Caco-2 (cell line): ENCODE data around the gene NFATC2. TPM values are rescaled to one million over a fixed set of nuclear protein-coding genes. Genes with fewer than 3 reads are reported as not detected.

Source experiments
- BruUV-seq: library from RNA; stranded (reverse); fragments of 400-500 nt; replicated peaks from 2 replicates; lab custom pipeline; 2021; lab: Mats Ljungman, UMichigan
- CTCF ChIA-PET: fragments of 300-600 bp; sonication (Branson Sonifier 250); formaldehyde crosslinking; loops from one replicate; lab custom pipeline; 2022; ENCODE audit warnings: antibody characterized with exemption; lab: Charles Lee
- POLR2A ChIA-PET: fragments of 300-600 bp; sonication (Branson Sonifier 250); formaldehyde crosslinking; loops from one replicate; lab custom pipeline; 2022; ENCODE audit warnings: antibody characterized with exemption; lab: Charles Lee
- DNase-seq, 2 experiments: peaks; one replicate each; pipeline versions ENCODE4 v3.0.0 to v3.0.0-alpha.2; 2020 to 2022
- H3K27me3 ChIP-seq: replicated peaks from 2 replicates; pipeline ENCODE4 v1.6.0; 2011; ENCODE audit warnings: low read length; ENCODE audit not compliant: control insufficient read depth, insufficient read depth
- H3K36me3 ChIP-seq: 2 replicates; pipeline ENCODE4 v1.5.1; 2011; ENCODE audit warnings: low read length; ENCODE audit not compliant: control insufficient read depth, insufficient read depth
- H3K4me1 ChIP-seq: fragments of 250-450 bp; sonication (Bioruptor Pico); 2 replicates; pipeline ENCODE4 v1.5.1; 2020; ENCODE audit warnings: mild to moderate bottlenecking
- H3K4me3 ChIP-seq: 2 replicates; pipeline ENCODE4 v1.5.1; 2011; ENCODE audit warnings: low read depth, mild to moderate bottlenecking, control low read depth, low read length
- H3K9me3 ChIP-seq: fragments of 250-450 bp; sonication (Bioruptor Pico); 2 replicates; pipeline ENCODE4 v1.5.1; 2020; ENCODE audit warnings: mild to moderate bottlenecking, moderate library complexity
- H3K27ac Mint-ChIP-seq: one replicate; pipeline ENCODE4 v1.8.0; 2022; ENCODE audit warnings: mixed read lengths; ENCODE audit not compliant: unreplicated experiment
- H3K27me3 Mint-ChIP-seq: one replicate; pipeline ENCODE4 v1.8.0; 2022; ENCODE audit warnings: mixed read lengths; ENCODE audit not compliant: insufficient read depth, unreplicated experiment
- H3K36me3 Mint-ChIP-seq: one replicate; pipeline ENCODE4 v1.8.0; 2022; ENCODE audit warnings: mild to moderate bottlenecking, mixed read lengths; ENCODE audit not compliant: insufficient read depth, unreplicated experiment
- H3K4me1 Mint-ChIP-seq: one replicate; pipeline ENCODE4 v1.8.0; 2022; ENCODE audit warnings: low read depth, mixed read lengths; ENCODE audit not compliant: unreplicated experiment
- H3K4me3 Mint-ChIP-seq: one replicate; pipeline ENCODE4 v1.8.0; 2022; ENCODE audit warnings: mild to moderate bottlenecking, moderate library complexity, mixed read lengths; ENCODE audit not compliant: unreplicated experiment
- H3K9me3 Mint-ChIP-seq: one replicate; pipeline ENCODE4 v1.8.0; 2022; ENCODE audit warnings: mixed read lengths; ENCODE audit not compliant: unreplicated experiment
- intact Hi-C: fragments of 100-400 bp; cut with micrococcal nuclease; formaldehyde crosslinking; loops from one replicate; pipeline ENCODE4 v1.10.0; 2022; ENCODE audit not compliant: unreplicated experiment
- total RNA-seq: library from RNA; stranded (reverse); gene quantifications from 2 replicates; pipeline ENCODE4 v1.2.3, GENCODE V29; 2022
- TF ChIP-seq, protein P1 (sequence below), 2 experiments: fragments of 200-600 bp in 1 of 2; IDR thresholded peaks; 1 replicate in 1 of 2; 2 replicates in 1 of 2; pipeline versions ENCODE4 v1.5.1 to v1.8.0; 2011 to 2022; ENCODE audit warnings: antibody characterized with exemption in 1 of 2, control low read depth in 1 of 2, inconsistent platforms in 1 of 2, low read depth in 1 of 2, low read length in 1 of 2, mild to moderate bottlenecking in 1 of 2, moderate library complexity in 1 of 2; ENCODE audit not compliant: insufficient read depth in 1 of 2, severe bottlenecking in 1 of 2, unreplicated experiment in 1 of 2

Gene NFATC2
- total RNA-seq, 1 experiment from 2014 or later = 20.8 TPM

DNA sequence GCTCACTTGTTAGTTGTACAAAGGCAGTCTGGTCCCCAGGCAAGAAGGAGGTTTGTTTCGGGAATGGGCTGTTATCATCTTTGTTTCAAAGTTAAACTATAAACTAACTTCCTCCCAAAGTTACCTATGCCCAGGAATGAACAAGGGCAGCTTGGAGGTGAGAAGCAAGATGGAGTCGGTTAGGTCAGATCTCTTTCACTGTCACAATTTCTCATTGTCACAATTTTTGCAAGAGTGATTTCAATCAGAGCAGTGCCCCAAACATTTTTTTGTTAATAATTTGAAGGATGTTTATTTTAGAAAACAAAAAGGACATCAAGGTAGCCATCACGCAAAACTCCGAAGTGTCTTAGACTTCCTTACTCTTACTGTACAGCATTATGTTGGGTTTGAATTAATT, 170.8 kb downstream of the NFATC2 start:
- Mint-ChIP-seq H3K27me3 (peaks cover 11% of the 10 kb centered on the region), H3K36me3 (no peaks in the 10 kb centered on the region), H3K27ac (no peak overlapping the region), H3K4me1 (peaks cover 12% of the 10 kb centered on the region), H3K9me3 (no peaks in the 10 kb centered on the region), H3K4me3 (no peak overlapping the region)
- Histone ChIP-seq H3K9me3 (no peaks in the 10 kb centered on the region), H3K4me3 (no peak overlapping the region), H3K27me3 (no peaks in the 10 kb centered on the region), H3K36me3 (no peaks in the 10 kb centered on the region), H3K4me1 (peaks cover 14% of the 10 kb centered on the region)
- CTCF ChIA-PET = interaction anchor here (0.6 to 2.8 kb wide), 7 partner anchors 46 to 757 kb away, joined by 3 to 20 read pairs (median 4); no protein-coding TSS in a partner anchor
- DNase-seq = no peak
- POLR2A ChIA-PET = no interaction called here
- intact Hi-C loops = loop anchor here (1.0 to 5.0 kb wide), 8 partner anchors 158 to 712 kb away; partner anchors contain the start of genes NFATC2 and SALL4
- TF ChIP-seq, protein P1, sequence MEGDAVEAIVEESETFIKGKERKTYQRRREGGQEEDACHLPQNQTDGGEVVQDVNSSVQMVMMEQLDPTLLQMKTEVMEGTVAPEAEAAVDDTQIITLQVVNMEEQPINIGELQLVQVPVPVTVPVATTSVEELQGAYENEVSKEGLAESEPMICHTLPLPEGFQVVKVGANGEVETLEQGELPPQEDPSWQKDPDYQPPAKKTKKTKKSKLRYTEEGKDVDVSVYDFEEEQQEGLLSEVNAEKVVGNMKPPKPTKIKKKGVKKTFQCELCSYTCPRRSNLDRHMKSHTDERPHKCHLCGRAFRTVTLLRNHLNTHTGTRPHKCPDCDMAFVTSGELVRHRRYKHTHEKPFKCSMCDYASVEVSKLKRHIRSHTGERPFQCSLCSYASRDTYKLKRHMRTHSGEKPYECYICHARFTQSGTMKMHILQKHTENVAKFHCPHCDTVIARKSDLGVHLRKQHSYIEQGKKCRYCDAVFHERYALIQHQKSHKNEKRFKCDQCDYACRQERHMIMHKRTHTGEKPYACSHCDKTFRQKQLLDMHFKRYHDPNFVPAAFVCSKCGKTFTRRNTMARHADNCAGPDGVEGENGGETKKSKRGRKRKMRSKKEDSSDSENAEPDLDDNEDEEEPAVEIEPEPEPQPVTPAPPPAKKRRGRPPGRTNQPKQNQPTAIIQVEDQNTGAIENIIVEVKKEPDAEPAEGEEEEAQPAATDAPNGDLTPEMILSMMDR (IDR thresholded peaks at IDR 0.05; ENCODE audit: insufficient read depth in 1 of 2, low read depth in 1 of 2, low read length in 1 of 2, severe bottlenecking in 1 of 2, unreplicated experiment in 1 of 2) = no peak
- BruUV-seq = no TSS peak

DNA sequence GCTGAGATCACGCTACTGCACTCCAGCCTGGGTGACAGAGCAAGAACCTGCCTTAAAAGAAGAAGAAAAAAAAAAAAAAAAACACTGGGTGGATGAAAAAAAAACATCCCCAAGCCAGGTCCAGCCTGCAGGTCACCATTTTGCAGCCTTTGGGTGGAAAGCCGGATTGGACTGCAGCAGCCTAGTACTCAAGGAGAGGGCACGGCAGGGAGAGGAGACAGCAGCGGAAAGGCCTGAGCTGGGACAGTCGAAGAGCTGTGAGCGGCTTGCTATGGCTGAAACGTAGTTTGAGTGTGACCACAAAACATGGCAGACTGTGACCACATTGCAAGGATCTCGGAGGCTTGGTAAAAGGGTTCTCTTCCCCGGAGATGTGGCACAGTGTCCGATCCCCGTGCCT, 173.0 kb downstream of the NFATC2 start:
- H3K4me1 ChIP-seq = peaks cover 12% of the 10 kb centered on the region
- intact Hi-C loops = no loop called here
- no peak overlapping the region for H3K27ac Mint-ChIP-seq

DNA sequence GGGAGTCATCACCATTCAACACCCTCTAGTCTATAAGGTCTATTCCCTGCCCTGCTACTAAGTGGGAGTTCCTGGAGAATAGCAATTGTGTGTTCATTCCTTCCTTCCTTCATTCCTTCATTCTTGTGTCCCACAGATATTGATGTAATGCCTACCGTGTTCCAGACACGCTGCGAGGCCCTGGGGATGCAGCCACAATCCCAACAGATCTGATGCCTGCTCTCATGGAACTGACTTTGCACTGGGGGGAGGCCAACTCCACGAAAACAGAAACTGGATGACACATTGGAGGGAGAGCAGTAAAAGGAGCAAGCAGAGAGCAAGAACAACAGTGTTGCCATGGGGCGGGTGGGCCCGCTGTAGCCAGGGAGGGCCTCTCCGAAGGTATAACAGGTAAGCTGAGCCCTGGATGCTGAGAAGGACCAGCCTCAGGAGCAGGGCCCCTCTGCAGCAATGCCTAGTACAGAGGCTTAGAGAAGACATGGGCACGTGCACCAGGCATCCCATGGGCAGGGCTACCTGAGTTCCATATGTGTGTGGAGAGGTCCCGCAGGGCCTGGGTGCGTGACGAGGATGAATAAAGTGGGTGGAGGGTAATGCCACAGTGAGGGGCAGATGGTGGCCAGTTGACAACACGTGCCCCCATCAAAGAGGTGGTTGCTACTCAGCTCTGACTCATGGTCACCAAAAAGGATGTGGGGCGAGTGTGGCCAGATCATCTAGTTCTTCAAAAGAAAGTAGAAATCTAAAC, 173.9 kb downstream of the NFATC2 start:
- Mint-ChIP-seq H3K27ac (no peak overlapping the region), H3K27me3 (peaks cover 13% of the 10 kb centered on the region), H3K36me3 (no peaks in the 10 kb centered on the region), H3K4me1 (peaks cover 2% of the 10 kb centered on the region), H3K4me3 (no peak overlapping the region), H3K9me3 (peaks cover 7% of the 10 kb centered on the region)
- TF ChIP-seq, protein P1 (IDR thresholded peaks at IDR 0.05; ENCODE audit: insufficient read depth in 1 of 2, low read depth in 1 of 2, low read length in 1 of 2, severe bottlenecking in 1 of 2, unreplicated experiment in 1 of 2) = no peak
- no peaks in the 10 kb centered on the region for H3K36me3 ChIP-seq
- intact Hi-C loops = no loop called here
- DNase-seq = no peak
- no TSS peak for BruUV-seq
- POLR2A ChIA-PET = no interaction called here
- H3K27me3 ChIP-seq = no peaks in the 10 kb centered on the region
- no peak overlapping the region for H3K4me3 ChIP-seq
- H3K9me3 ChIP-seq = peaks cover 6% of the 10 kb centered on the region; the same call in 1 of the 2 replicates
- peaks cover 3% of the 10 kb centered on the region for H3K4me1 ChIP-seq
- CTCF ChIA-PET = no interaction called here

More for the DNA sequence above, 173.0 kb downstream of the NFATC2 start:
- TF ChIP-seq, protein P1 (IDR thresholded peaks at IDR 0.05; ENCODE audit: insufficient read depth in 1 of 2, low read depth in 1 of 2, low read length in 1 of 2, severe bottlenecking in 1 of 2, unreplicated experiment in 1 of 2) = no peak
- Histone ChIP-seq H3K36me3 (no peaks in the 10 kb centered on the region), H3K9me3 (no peaks in the 10 kb centered on the region), H3K4me3 (no peak overlapping the region), H3K27me3 (no peaks in the 10 kb centered on the region)
- Mint-ChIP-seq H3K9me3 (no peaks in the 10 kb centered on the region), H3K27me3 (peaks cover 11% of the 10 kb centered on the region), H3K4me3 (no peak overlapping the region), H3K4me1 (peaks cover 11% of the 10 kb centered on the region), H3K36me3 (no peaks in the 10 kb centered on the region)
- BruUV-seq = no TSS peak
- DNase-seq = no peak
- ChIA-PET CTCF (interaction anchor here (0.7 to 1.7 kb wide), 3 partner anchors 18 to 484 kb away, joined by 5 read pairs; no protein-coding TSS in a partner anchor), POLR2A (no interaction called here)
